ENCODE data around the gene CNOT4.

DNA sequence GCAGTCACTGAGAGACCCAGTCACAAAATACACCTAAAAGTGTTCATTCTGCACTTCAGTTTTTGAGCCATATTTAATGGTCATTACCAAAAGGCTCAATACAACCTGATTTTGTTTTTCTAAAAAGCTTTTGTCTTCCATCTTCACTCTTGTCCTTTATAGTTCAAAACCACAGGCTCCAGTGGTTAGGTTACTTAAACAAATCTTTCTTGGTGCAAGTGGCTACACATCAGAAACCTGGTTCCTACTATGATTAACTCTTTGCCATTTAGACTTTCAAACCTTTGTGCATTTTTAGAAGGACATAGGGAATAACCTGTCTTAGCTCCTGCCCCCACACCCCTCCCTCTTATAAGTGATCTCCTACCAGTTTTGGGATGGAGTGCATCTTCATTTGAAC, 140.5 kb downstream of the CNOT4 start:
- TF ChIP-seq SP1 (IDR thresholded peaks at IDR 0.05): no peak
- TF ChIP-seq FOXM1 (IDR thresholded peaks at IDR 0.05; ENCODE audit: borderline replicate concordance): no peak
- no peak for TF ChIP-seq NFRKB (IDR thresholded peaks at IDR 0.05)
- no peak for TF ChIP-seq ELF4 (IDR thresholded peaks at IDR 0.05)
- TF ChIP-seq HDGF (IDR thresholded peaks at IDR 0.05; ENCODE audit: borderline replicate concordance): no peak
- no peak for TF ChIP-seq FOXK2 (IDR thresholded peaks at IDR 0.05)
- TF ChIP-seq, protein P1, sequence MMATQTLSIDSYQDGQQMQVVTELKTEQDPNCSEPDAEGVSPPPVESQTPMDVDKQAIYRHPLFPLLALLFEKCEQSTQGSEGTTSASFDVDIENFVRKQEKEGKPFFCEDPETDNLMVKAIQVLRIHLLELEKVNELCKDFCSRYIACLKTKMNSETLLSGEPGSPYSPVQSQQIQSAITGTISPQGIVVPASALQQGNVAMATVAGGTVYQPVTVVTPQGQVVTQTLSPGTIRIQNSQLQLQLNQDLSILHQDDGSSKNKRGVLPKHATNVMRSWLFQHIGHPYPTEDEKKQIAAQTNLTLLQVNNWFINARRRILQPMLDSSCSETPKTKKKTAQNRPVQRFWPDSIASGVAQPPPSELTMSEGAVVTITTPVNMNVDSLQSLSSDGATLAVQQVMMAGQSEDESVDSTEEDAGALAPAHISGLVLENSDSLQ (IDR thresholded peaks at IDR 0.05): no peak
- no peak for TF ChIP-seq CTBP1 (IDR thresholded peaks at IDR 0.05; ENCODE audit: borderline replicate concordance)
- no peak for TF ChIP-seq FOXA1 (IDR thresholded peaks at IDR 0.05)
- no peak for TF ChIP-seq LEF1 (IDR thresholded peaks at IDR 0.05; ENCODE audit: borderline replicate concordance)
- no peak for TF ChIP-seq SUZ12 (IDR thresholded peaks at IDR 0.05)
- no peak for TF ChIP-seq ZNF384 (IDR thresholded peaks at IDR 0.05)
- TF ChIP-seq L3MBTL2 (conservative IDR thresholded peaks at IDR 0.05): no peak
- no peak for TF ChIP-seq BHLHE40 (IDR thresholded peaks at IDR 0.05; ENCODE audit: borderline replicate concordance)
